H1 (cell line): ENCODE measurements around the gene RFT1. TPM values are rescaled to one million over a fixed set of nuclear protein-coding genes. Genes with fewer than 3 reads are reported as not detected.

ENCODE experiments used
- CTCF ChIA-PET: fragments of 300-600 bp; sonication (Branson Sonifier 250); formaldehyde crosslinking; loops from one replicate; lab custom pipeline; 2021; ENCODE audit not compliant: partially characterized antibody; lab: Charles Lee
- POLR2A ChIA-PET: fragments of 300-600 bp; sonication (Branson Sonifier 250); formaldehyde crosslinking; loops from one replicate; lab custom pipeline; 2021; ENCODE audit warnings: inconsistent platforms; ENCODE audit not compliant: partially characterized antibody; lab: Charles Lee
- DNase-seq, 2 experiments: peaks; one replicate each; pipeline versions ENCODE4 v3.0.0 to v3.0.0-alpha.2; 2010 to 2022; ENCODE audit warnings: low spot score in 2 of 2, low read depth in 1 of 2, mixed read lengths in 1 of 2
- FAIRE-seq: peaks from 2 replicates; lab custom pipeline; 2011; peaks lifted over from hg19 to GRCh38; lab: Jason Lieb, UNC
- H2AFZ ChIP-seq: 2 replicates; pipeline ENCODE4 v1.8.1; 2012; ENCODE audit warnings: low read length, inconsistent platforms
- H2AK5ac ChIP-seq: 2 replicates; pipeline ENCODE4 v1.6.1; 2013; ENCODE audit warnings: low read depth, low read length
- H2BK120ac ChIP-seq: replicated peaks from 2 replicates; pipeline ENCODE3; 2013; ENCODE audit warnings: low read depth, low read length, inconsistent platforms
- H2BK12ac ChIP-seq: 2 replicates; pipeline ENCODE4 v1.6.1; 2013; ENCODE audit warnings: low read depth, low read length
- H2BK15ac ChIP-seq: 2 replicates; pipeline ENCODE4 v1.6.1; 2013; ENCODE audit warnings: low read length
- H2BK20ac ChIP-seq: 2 replicates; pipeline ENCODE4 v1.6.1; 2013; ENCODE audit warnings: low read length
- H2BK5ac ChIP-seq: 2 replicates; pipeline ENCODE4 v1.6.1; 2013; ENCODE audit warnings: low read depth, low read length
- H3K14ac ChIP-seq: 2 replicates; pipeline ENCODE4 v1.6.1; 2013; ENCODE audit warnings: inconsistent platforms; ENCODE audit not compliant: insufficient read length
- H3K18ac ChIP-seq: 2 replicates; pipeline ENCODE4 v1.6.1; 2013; ENCODE audit warnings: low read length; ENCODE audit errors: extremely low read depth
- H3K23ac ChIP-seq: 2 replicates; pipeline ENCODE4 v1.6.1; 2013; ENCODE audit warnings: inconsistent platforms; ENCODE audit not compliant: insufficient read length
- H3K23me2 ChIP-seq: 2 replicates; pipeline ENCODE4 v1.6.1; 2013; ENCODE audit warnings: low read depth, low read length
- H3K27ac ChIP-seq: 2 replicates; pipeline ENCODE4 v1.6.1; 2011; ENCODE audit warnings: low read depth, low read length, inconsistent platforms
- H3K27me3 ChIP-seq, 4 experiments: replicated peaks in 1 of 4; 1 replicate in 1 of 4; 2 replicates in 3 of 4; pipeline versions ENCODE4 v1.6.1 to v1.8.1; 2011 to 2013; ENCODE audit warnings: low read length in 3 of 4, mild to moderate bottlenecking in 3 of 4, inconsistent platforms in 2 of 4, mixed read lengths in 2 of 4, moderate library complexity in 1 of 4; ENCODE audit not compliant: control insufficient read depth in 3 of 4, insufficient read depth in 3 of 4; ENCODE audit errors: extremely low read depth in 1 of 4
- H3K36me3 ChIP-seq, 4 experiments: 2 replicates each; pipeline versions ENCODE4 v1.6.1 to v1.8.1; 2011 to 2013; ENCODE audit warnings: mild to moderate bottlenecking in 4 of 4, low read length in 3 of 4, moderate library complexity in 2 of 4, control low read depth in 1 of 4, inconsistent platforms in 1 of 4; ENCODE audit not compliant: insufficient read depth in 4 of 4, control insufficient read depth in 2 of 4
- H3K4ac ChIP-seq: replicated peaks from 2 replicates; pipeline ENCODE3; 2013; ENCODE audit warnings: low read length, low read depth, mixed read lengths, inconsistent platforms; ENCODE audit not compliant: insufficient read length
- H3K4me1 ChIP-seq, 4 experiments: replicated peaks in 1 of 4; 1 replicate in 1 of 4; 2 replicates in 3 of 4; pipeline versions ENCODE4 v1.6.1 to v1.8.1; 2011 to 2013; ENCODE audit warnings: low read length in 3 of 4, inconsistent platforms in 2 of 4, mixed read lengths in 1 of 4; ENCODE audit not compliant: insufficient read depth in 4 of 4, control insufficient read depth in 3 of 4
- H3K4me2 ChIP-seq, 2 experiments: 2 replicates each; pipeline versions ENCODE4 v1.6.1 to v1.8.1; 2011 to 2013; ENCODE audit warnings: low read depth in 2 of 2, low read length in 2 of 2, control low read depth in 1 of 2, inconsistent platforms in 1 of 2, mild to moderate bottlenecking in 1 of 2; ENCODE audit not compliant: insufficient read depth in 1 of 2
- H3K4me3 ChIP-seq, 4 experiments: fragments of 200-600, 300-600 bp in 1 of 4; sonication (generic), shearing (Covaris generic), sonication (Bioruptor Twin) in 1 of 4; 2 replicates each; pipeline versions ENCODE4 v1.5.1 to v1.8.1; 2011 to 2016; ENCODE audit warnings: low read length in 4 of 4, low read depth in 3 of 4, control low read depth in 2 of 4, inconsistent platforms in 2 of 4, mild to moderate bottlenecking in 2 of 4, mixed read lengths in 1 of 4, moderate library complexity in 1 of 4; ENCODE audit not compliant: insufficient read depth in 2 of 4; ENCODE audit errors: extremely low read depth in 1 of 4
- H3K56ac ChIP-seq: replicated peaks from 2 replicates; pipeline ENCODE3; 2013; ENCODE audit warnings: low read depth, mild to moderate bottlenecking, mixed read lengths, low read length, inconsistent platforms; ENCODE audit not compliant: insufficient read length
- H3K79me1 ChIP-seq: 2 replicates; pipeline ENCODE4 v1.6.1; 2013; ENCODE audit warnings: low read depth, low read length, control low read depth
- H3K79me2 ChIP-seq, 2 experiments: 2 replicates each; pipeline versions ENCODE4 v1.6.1 to v1.8.1; 2012 to 2013; ENCODE audit warnings: low read length in 2 of 2, mild to moderate bottlenecking in 2 of 2, inconsistent platforms in 1 of 2; ENCODE audit not compliant: insufficient read depth in 2 of 2, control insufficient read depth in 1 of 2
- H3K9ac ChIP-seq, 4 experiments: replicated peaks in 1 of 4; 1 replicate in 1 of 4; 2 replicates in 3 of 4; pipeline versions ENCODE4 v1.6.1 to v1.8.1; 2011 to 2013; ENCODE audit warnings: low read depth in 3 of 4, low read length in 3 of 4, control low read depth in 2 of 4, mild to moderate bottlenecking in 2 of 4, moderate library complexity in 2 of 4, inconsistent platforms in 1 of 4; ENCODE audit errors: extremely low read depth in 1 of 4
- H3K9me3 ChIP-seq, 2 experiments: 2 replicates each; pipeline versions ENCODE4 v1.6.1 to v1.8.1; 2012 to 2013; ENCODE audit warnings: mild to moderate bottlenecking in 2 of 2, moderate library complexity in 2 of 2, control low read depth in 1 of 2, inconsistent platforms in 1 of 2, low read depth in 1 of 2, low read length in 1 of 2, mixed read lengths in 1 of 2; ENCODE audit not compliant: insufficient read depth in 2 of 2
- H4K20me1 ChIP-seq, 2 experiments: replicated peaks in 1 of 2; 2 replicates each; pipeline versions ENCODE3 to v1.8.1; 2011 to 2013; ENCODE audit warnings: inconsistent platforms in 2 of 2, low read length in 2 of 2, mild to moderate bottlenecking in 1 of 2; ENCODE audit not compliant: insufficient read depth in 2 of 2, control insufficient read depth in 1 of 2
- H4K5ac ChIP-seq: 2 replicates; pipeline ENCODE4 v1.6.1; 2013; ENCODE audit warnings: low read length, low read depth, mixed read lengths, inconsistent platforms; ENCODE audit not compliant: insufficient read length
- H4K8ac ChIP-seq: 2 replicates; pipeline ENCODE4 v1.8.0; 2013; ENCODE audit warnings: mild to moderate bottlenecking, moderate library complexity, low read length, inconsistent platforms; ENCODE audit not compliant: insufficient read depth; ENCODE audit errors: extremely low read depth
- H4K91ac ChIP-seq: replicated peaks from 2 replicates; pipeline ENCODE3; 2013; ENCODE audit warnings: low read length, mixed read lengths, inconsistent platforms; ENCODE audit not compliant: insufficient read length
- FOSL1 ChIP-seq: IDR thresholded peaks from 2 replicates; pipeline ENCODE4 v1.6.1; 2011; ENCODE audit warnings: mild to moderate bottlenecking, low read depth, low read length, moderate library complexity; ENCODE audit not compliant: insufficient read depth
- KDM1A ChIP-seq: fragments of 200-600, 300-600 bp; sonication (generic); IDR thresholded peaks from 2 replicates; pipeline ENCODE4 v1.7.1; 2016; ENCODE audit warnings: mild to moderate bottlenecking, low read length, borderline replicate concordance
- WGBS, 2 experiments: shearing (Covaris generic) in 1 of 2; methylation state at CpG; one replicate each; pipeline versions ENCODE4 v1.1.6 to v1.1.7; 2013 to 2015; ENCODE audit warnings: low lambda C conversion rate in 2 of 2, mixed read lengths in 2 of 2, inconsistent platforms in 1 of 2, low coverage in 1 of 2, missing lambda C conversion rate in 1 of 2; ENCODE audit not compliant: insufficient replicate concordance in 2 of 2, insufficient coverage in 1 of 2, insufficient read length in 1 of 2; ENCODE audit errors: extremely low coverage in 1 of 2, missing lambda C conversion rate in 1 of 2; 5-methylcytosine and 5-hydroxymethylcytosine counted together
- polyA plus RNA-seq, 7 experiments: library from polyadenylated mRNA; depleted of rRNA in 3 of 7; stranded (reverse) in 5 of 7; unstranded in 2 of 7; fragments of >200 nt in 5 of 7; fragments of 200-250 nt in 2 of 7; gene quantifications; 1 replicate in 5 of 7; 2 replicates in 1 of 7; 4 replicates in 1 of 7; pipeline versions ENCODE4 v1.2.1 to v1.2.3, GENCODE V29; 2011 to 2013; ENCODE audit warnings: missing spikeins in 2 of 7, mixed read lengths in 2 of 7
- total RNA-seq: library from RNA; stranded (reverse); fragmentation: NEBNext Ultra II Directional; extraction: Animal tissue kit (Norgen Biotek cat#: 25700); gene quantifications from 2 replicates; pipeline ENCODE4 v1.2.1, GENCODE V29; 2021

The RFT1 gene
- total and polyA plus RNA-seq, 2 of the 8 experiments (the other 6 are each of a cell fraction or from before 2014, with no cell fraction given) = 27.7 to 42.4 TPM

- Histone ChIP-seq H3K18ac (no peak overlapping the region), H2BK20ac (no peak overlapping the region), H3K79me2 (no peaks in the 10 kb centered on the region), H3K4me3 (no peak overlapping the region), H3K4me2 (no peak overlapping the region), H2BK120ac (no peak overlapping the region), H3K9ac (no peak overlapping the region), H2BK12ac (no peak overlapping the region), H3K14ac (no peak overlapping the region), H3K23me2 (no peaks in the 10 kb centered on the region), H3K27ac (no peak overlapping the region), H3K4ac (no peak overlapping the region), H2AFZ (no peak overlapping the region), H2BK15ac (no peak overlapping the region), H3K23ac (no peak overlapping the region), H3K56ac (no peak overlapping the region), H2BK5ac (no peak overlapping the region), H4K5ac (no peak overlapping the region), H4K20me1 (no peaks in the 10 kb centered on the region), H3K4me1 (no peaks in the 10 kb centered on the region), H4K91ac (no peak overlapping the region), H3K27me3 (no peaks in the 10 kb centered on the region), H2AK5ac (no peak overlapping the region), H3K9me3 (no peaks in the 10 kb centered on the region), H3K36me3 (no peaks in the 10 kb centered on the region), H4K8ac (no peak overlapping the region), H3K79me1 (no peaks in the 10 kb centered on the region)
- no peak for DNase-seq
- ChIA-PET POLR2A (interaction anchor here (5.0 kb wide), 1 partner anchor 9 kb away, joined by 25 read pairs; no protein-coding TSS in a partner anchor), CTCF (interaction anchor here (0.6 to 2.1 kb wide), 4 partner anchors 9 to 141 kb away, joined by 3 to 6 read pairs (median 4); no protein-coding TSS in a partner anchor)
- TF ChIP-seq FOSL1 (no peak), KDM1A (0 out of 2 replicates have a peak, but pooled peaks have one; percentile 15)
- 94% methylated on average over 7 of the region's 7 CpGs; no CpG with 5 or more reads in 1 of the 2 experiments for WGBS, 2 experiments
- no peak for FAIRE-seq
Measured at GRCh38 chr3:53080612-53081205, 49.5 kb downstream of the RFT1 start.
